GM18909 (cell line): ENCODE results near the gene MACIR.

ENCODE experiments used
- ATAC-seq: cut with Tn5 transposase; IDR thresholded peaks from one replicate; pipeline ENCODE4 v1.9.1; 2021; ENCODE audit warnings: mild to moderate bottlenecking; ENCODE audit not compliant: unreplicated experiment, poor library complexity

The MACIR gene

DNA sequence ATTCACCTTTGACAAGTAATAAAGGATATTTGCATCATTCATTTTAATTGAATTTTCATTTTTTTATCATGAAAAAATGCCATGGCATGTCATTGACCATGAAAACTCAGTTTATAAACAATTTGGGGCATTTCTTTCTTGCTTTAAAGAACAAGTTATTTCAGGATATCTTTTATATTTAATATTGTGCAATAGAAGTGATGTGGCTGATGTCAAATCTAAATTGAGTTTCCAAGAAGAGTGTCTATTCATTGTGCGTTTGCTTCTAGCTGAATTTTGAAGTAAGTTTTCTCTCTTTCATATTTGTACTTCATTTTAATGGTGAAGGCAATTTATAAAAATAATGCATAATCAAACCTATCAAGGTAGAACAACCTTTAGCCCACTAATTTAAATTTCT is 30.5 kb downstream of the MACIR start:
- no peak for ATAC-seq

DNA sequence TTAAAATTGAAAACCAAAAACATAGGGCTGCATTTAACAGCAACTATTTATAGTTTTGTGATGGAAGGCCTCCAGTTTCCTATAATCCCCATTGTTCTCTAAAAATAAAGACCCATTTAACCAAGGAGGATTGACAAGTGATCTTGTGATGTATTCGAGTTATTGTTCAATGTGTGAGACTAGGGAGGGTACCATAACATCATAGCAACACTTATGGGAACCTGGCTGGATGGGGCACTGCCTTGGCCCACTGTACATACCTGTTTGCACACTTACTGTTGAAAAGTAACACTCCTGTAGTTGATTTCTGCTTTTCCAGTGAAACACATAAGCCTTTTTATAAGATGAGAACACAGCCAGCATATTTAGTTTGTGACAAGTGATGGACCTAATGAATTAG is 32.3 kb downstream of the MACIR start:
- ATAC-seq: no peak

DNA sequence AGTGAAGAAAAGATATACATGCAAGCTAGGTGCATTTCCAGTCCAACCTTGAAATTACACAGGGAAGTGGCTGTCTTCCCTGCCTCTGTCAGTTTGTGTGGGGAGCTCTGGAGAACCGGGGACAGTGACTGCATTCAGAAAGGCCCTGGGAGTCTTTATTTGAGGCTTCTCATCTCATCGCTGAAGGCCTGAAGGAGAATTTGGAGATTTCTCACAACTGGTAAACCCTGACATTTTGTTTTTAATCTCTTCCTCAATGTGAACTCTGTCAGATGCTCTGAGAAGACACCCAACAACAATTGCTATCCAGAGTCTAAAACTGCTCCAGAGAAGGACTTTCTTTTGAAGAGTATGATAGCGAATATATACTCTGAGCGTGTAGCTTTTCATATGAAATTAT is 33.0 kb downstream of the MACIR start:
- no peak for ATAC-seq

DNA sequence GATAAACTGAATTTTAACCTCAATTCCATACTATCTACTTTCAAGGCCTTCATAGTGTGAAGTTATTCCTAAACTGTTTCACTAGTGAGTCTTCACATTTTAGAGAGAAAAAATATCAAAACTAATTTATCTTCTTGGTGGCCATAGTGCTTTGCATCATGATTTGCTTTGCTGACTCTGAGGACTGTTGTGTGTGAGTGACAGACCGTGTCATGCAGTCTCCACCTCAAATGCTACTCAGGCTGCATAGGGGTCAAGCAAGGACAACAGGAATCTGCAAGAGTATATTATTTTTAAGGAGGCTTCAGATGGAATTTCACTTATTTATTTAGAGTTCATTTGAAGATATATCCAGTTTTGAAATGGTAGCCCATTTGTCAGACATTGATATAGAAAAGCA is 34.5 kb downstream of the MACIR start:
- ATAC-seq: no peak

DNA sequence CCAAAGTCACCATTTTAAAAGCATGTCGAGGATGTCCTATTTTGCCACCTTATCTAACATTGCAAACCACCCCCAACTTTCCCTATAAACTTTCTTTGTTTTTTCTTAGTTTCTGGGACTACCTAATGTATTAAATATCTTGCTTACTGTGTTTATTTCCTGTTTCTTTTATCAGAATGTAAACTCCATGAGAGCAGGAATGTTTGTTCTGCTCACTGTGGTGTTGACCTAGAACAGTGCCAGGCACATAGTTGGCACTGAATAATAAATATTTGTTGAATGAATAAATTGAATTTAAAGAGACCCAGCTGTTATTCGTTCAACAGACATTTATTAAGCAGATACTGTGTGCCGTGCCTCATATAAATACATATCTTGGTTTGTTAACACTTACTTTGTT is 35.2 kb downstream of the MACIR start:
- no peak for ATAC-seq

DNA sequence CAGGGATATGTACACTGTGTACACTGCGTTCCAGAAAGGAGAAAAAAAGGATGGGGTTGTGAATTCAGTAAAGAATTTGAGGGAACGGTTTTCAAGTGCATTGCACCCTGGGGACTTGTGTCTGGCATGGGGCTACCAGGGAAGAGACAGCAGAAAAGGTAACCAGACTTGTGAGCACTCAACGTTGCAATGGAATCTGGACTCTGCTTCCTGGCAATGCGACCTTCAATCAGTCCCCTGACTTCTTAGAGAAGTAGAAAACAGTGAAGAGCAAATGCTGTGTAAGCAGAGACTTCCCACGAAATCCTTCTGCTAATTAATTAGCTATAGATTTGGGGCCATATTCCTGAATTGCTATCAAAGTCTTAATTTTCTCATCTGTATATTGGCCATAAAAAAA is 36.3 kb downstream of the MACIR start:
- no peak for ATAC-seq

DNA sequence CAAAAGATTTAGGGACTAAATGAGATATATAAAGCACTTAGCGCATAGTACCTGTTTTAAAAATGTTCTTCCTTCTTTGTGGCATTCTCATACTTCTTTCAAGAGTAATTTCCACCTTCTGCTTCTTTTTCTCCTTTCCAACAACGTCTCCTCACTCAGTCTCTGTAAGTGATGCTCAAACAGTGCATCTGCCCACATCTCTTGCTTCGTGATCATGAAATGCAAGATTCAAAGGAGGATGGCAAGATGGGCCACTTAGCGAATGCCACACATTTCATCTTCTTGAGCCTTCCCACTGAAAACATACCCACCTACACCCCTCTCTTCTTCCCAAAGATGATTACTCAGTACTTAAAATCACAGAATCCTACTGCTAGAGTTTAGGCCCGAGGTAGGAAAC is 36.9 kb downstream of the MACIR start:
- no peak for ATAC-seq

DNA sequence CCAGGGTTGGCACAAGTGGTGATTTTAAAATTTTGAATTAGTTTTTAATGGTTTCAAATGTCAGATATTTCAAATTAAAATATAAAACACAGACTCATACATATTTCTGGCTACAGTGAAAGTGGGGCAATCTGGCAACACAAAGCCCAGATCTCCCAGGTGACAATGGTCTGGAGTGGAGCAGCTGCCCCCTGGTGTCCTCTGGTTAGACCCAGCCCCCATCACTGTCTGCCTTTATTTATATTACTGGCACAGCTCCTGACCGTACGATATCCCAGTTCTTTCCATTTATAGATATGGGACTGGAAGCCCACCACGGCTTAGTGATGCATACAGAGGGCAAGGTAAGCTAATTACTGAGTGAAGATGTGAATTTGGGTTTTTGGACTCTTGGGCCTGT is 37.3 kb downstream of the MACIR start:
- no peak for ATAC-seq

DNA sequence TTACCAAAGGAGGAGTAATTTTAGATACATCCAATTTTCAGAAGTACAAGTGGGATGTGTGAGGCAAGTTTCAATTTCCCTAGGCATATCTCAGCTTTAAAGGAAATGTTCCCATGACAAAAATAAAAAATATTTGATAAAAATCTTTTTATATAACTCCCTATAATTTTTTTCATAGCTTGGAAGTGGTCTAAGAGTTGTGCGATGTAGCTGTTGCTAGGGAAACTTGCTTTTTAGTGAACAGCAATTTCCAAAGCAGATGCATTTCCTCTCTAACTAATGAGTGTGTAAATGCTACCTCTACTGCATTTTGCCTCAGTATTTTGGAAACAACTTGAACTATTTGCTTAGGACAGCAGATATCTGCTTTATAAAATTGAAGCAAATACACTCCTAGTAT is 39.6 kb downstream of the MACIR start:
- no peak for ATAC-seq

DNA sequence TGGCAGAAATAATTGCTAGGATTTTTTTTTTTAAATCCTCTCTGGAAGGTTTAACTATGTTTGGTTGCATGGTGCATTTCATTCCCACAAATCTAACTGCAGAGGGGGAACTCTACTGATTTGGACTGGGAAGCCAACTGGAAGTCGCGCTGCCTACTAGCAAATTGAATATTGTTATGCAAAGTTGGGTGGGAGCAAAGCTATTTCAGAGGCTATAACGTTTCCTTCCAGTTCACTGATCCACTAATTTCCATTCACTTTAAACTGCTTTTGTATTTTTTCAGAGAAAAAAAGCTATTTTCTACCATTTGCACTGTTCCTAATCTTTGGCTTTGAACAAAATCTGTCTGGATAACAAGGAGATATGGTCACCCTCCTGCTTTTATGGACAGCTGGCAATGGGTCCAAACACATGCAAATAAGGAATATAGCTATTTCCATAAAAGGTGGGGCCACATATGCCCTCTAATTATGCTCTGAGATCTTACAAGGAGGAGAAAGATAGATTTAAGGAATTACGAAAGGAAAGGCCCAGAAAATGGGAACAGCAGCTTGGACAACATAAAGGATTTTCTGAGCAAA is 40.1 kb downstream of the MACIR start:
- no peak for ATAC-seq

DNA sequence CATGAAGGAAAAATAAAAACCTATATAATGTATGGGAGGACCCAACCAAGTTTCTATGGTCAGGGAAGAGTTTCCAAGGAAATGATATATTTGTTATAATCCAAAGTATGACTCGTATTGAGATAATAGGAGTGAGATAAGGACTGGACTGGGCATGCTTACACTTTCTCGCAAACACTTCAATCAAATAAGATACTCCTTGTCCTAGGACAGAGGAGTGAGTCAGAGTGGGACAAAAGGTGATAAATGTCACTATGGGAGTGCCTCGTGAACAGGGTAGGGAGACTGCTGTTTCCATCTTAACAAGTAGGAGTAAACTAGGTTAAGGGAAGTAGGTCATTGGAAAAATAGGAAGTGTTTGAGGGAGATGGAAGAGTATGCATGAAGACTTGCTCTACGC is 47.2 kb downstream of the MACIR start:
- ATAC-seq: no peak

DNA sequence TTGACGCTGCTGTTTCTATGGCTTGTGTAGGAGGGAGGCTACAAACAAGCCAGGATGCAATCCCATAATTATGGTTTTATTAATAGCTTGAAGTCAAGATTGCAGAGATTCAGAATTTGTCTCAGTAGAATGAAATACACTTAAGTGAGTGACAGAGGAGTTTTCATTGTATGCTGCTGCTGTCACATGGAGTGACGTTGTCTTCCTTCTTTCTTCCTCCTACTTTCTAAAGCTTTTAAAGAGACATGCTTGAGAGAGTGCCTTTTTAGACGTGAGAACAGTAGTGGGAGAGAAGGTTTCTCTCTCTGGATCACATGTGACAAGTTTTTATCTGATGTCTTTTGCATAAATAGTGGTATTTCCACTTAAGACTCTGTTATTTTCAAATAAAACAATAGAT is 48.9 kb downstream of the MACIR start:
- no peak for ATAC-seq

DNA sequence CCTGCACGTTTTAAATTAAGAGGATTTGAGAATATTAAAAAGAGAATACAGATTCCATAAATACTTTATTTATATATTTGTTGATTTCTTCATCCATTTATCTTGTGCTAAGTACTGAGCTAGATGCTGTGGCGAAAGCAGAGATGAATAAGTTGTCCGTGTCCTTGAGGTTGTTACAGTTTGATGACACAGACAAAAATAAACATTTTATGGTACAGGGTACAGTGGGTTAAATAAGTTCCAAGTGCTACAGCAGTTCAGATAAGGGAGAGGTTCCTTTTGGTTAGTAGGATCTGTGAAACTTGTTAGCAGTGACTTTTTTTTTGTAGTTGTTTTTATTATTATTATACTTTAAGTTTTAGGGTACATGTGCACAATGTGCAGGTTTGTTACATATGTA is 50.2 kb downstream of the MACIR start:
- ATAC-seq: no peak

DNA sequence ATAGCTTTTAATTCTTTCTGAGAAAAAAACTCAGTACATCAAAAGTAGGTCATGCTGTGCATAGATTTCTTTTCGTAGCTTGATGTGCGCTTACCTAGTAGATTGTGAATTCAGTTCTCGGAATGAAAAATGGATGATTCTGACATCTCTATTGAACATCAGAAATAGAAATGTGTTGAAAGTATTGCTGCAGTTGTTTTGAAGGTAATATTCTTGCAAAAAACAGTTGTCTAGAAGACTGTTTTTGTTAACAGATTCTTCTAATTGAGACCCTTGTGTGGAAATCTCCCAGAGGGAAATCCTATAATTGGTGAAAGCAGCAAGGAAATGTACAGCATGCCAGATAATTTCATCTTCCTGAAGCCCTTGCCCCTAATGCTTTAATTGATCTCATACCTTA is 54.5 kb downstream of the MACIR start:
- no peak for ATAC-seq

DNA sequence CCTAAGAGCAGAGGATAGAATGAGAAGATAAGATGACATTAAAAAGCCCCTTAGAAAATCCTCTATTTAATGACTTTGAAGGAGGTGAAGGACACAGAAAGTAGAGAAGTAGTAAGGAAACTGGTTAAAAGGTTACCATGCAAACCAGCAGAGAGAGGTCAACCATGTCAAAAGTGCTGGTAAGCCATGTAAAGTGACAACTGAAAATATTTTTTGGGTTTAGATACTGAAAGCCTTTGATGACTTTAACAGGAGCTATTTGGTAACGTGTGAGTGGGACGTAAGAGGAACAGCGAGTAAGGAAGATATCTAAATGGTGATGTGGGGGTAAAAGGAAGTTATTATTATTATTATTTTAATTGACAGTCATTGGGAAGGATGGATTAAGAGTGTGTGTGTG is 56.9 kb downstream of the MACIR start:
- no peak for ATAC-seq

DNA sequence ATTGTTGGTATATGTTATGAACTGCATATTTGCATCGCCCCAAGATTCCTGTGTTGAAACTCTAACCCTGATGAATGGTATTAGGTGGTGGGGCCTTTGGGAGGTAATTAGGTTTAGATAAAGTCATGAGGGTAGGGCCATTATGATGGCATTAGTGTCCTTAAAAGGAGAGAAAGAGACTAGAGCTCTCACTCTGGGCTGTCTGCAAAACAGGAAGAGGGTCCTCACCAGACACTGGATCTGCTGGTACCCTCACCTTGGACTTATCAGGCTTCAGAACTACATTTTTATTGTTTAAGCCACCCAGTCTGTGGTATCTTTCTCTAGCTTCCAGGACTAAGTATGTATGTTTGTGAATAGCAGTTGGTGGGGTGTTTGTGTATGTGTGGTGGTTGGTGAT is 68.9 kb downstream of the MACIR start:
- no peak for ATAC-seq

DNA sequence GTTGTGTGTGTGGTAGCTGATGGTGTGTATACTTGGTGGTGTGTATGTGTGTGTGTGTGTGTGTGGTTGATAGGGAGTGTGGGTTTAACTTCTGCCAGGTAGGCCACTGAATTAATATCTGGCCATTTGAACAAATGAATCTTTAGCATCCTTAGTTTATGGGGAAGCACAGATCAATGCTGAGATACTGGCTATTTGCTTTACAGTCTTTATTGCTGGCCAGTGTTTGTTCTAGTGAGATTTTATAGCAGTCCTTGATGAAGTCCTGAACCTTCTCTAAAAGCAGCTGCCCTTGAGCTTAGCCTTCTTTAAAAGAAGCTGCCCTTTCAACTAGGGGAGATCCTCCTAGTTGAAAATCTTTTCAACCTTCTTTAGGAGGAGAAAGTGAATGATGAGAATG is 69.3 kb downstream of the MACIR start:
- ATAC-seq: no peak
